IPS DF 19.7 (cell line): ENCODE measurements around the gene LRMDA.

Source experiments
- DNase-seq: peaks from one replicate; pipeline ENCODE4 v3.0.0-alpha.2; 2013; ENCODE audit warnings: low read depth, low spot score

The LRMDA gene

GRCh38 chr10:75431180-75432111 lies at the start of gene LRMDA:
Gene LRMDA, plus strand, starts transcription at chr10:75431624.
- DNase-seq: no peak

GRCh38 chr10:75386128-75386527 lies 45.3 kb upstream of the LRMDA start:
- no peak for DNase-seq

- DNase-seq: no peak
Observed at GRCh38 chr10:75388082-75388481, 43.3 kb upstream of the LRMDA start.

- no peak for DNase-seq
Observed at GRCh38 chr10:75390178-75390577, 41.2 kb upstream of the LRMDA start.

- no peak for DNase-seq
Observed at GRCh38 chr10:75392271-75392670, 39.2 kb upstream of the LRMDA start.

- DNase-seq: no peak
Observed at GRCh38 chr10:75392744-75393143, 38.7 kb upstream of the LRMDA start.

- no peak for DNase-seq
Observed at GRCh38 chr10:75394221-75394620, 37.2 kb upstream of the LRMDA start.

GRCh38 chr10:75395066-75395931 lies 36.1 kb upstream of the LRMDA start:
- no peak for DNase-seq

- DNase-seq: no peak
Observed at GRCh38 chr10:75395932-75396630, 35.3 kb upstream of the LRMDA start.

- DNase-seq: no peak
Observed at GRCh38 chr10:75396631-75397495, 34.6 kb upstream of the LRMDA start.

- DNase-seq: no peak
Observed at GRCh38 chr10:75397496-75398199, 33.8 kb upstream of the LRMDA start.

- DNase-seq: no peak
Observed at GRCh38 chr10:75398200-75398691, 33.2 kb upstream of the LRMDA start.

- DNase-seq: no peak
Observed at GRCh38 chr10:75398692-75399460, 32.5 kb upstream of the LRMDA start.

GRCh38 chr10:75399461-75400162 lies 31.8 kb upstream of the LRMDA start:
- no peak for DNase-seq

- no peak for DNase-seq
Observed at GRCh38 chr10:75400163-75400770, 31.2 kb upstream of the LRMDA start.

- no peak for DNase-seq
Observed at GRCh38 chr10:75400771-75401568, 30.5 kb upstream of the LRMDA start.
